HCT116 (cell line): ENCODE data around the gene DENND1A. TPM values are rescaled to one million over a fixed set of nuclear protein-coding genes. Genes with fewer than 3 reads are reported as not detected.
"Not testable (repeated sequence)": the region's sequence is repeated elsewhere in the genome, so short reads cannot be mapped to it uniquely, and the experiment has no call there.

Experiments used
- ATAC-seq: fragments of 200-7000 bp; cut with Tn5 transposase; 2 replicates; pipeline ENCODE4 v1.9.1; 2020; ENCODE audit warnings: mild to moderate bottlenecking, moderate library complexity
- BruUV-seq: library from RNA; stranded (reverse); fragments of 400-500 nt; replicated peaks from 2 replicates; lab custom pipeline; 2021; lab: Mats Ljungman, UMichigan
- CTCF ChIA-PET: fragments of 300-600 bp; sonication (Branson Sonifier 250); formaldehyde crosslinking; loops from one replicate; lab custom pipeline; 2021; ENCODE audit warnings: antibody characterized with exemption; lab: Charles Lee
- POLR2A ChIA-PET: fragments of 300-600, 350-600 bp; sonication (Branson Sonifier 250); formaldehyde crosslinking; loops from one replicate; lab custom pipeline; 2021; ENCODE audit warnings: antibody characterized with exemption; lab: Charles Lee
- RAD21 ChIA-PET, 2 experiments: fragments of 300-600 bp; sonication (Branson Sonifier 250); formaldehyde crosslinking; loops; one replicate each; lab custom pipeline; 2023; ENCODE audit warnings: low total read pairs in 2 of 2; ENCODE audit not compliant: uncharacterized antibody in 2 of 2, unreplicated experiment in 2 of 2, low non-redundant PET in 1 of 2; lab: Charles Lee
- DNase-seq: peaks from one replicate; pipeline ENCODE4 v3.0.0-alpha.2; 2010; ENCODE audit warnings: low read depth, low spot score
- H2AFZ ChIP-seq: fragments of 200-600 bp; shearing (Covaris generic), sonication (generic); 2 replicates; pipeline ENCODE4 v1.6.1; 2017; ENCODE audit warnings: low read depth, mixed run types, mixed read lengths, antibody characterized with exemption, low read length; ENCODE audit not compliant: poor library complexity, severe bottlenecking
- H3K27ac ChIP-seq: 2 replicates; pipeline ENCODE4 v1.5.1; 2012; ENCODE audit warnings: low read depth, low read length
- H3K27me3 ChIP-seq: fragments of 200-600 bp; sonication (generic); 2 replicates; pipeline ENCODE4 v1.6.1; 2016; ENCODE audit warnings: mixed run types, low read length, mixed read lengths; ENCODE audit not compliant: insufficient read depth
- H3K36me3 ChIP-seq, 2 experiments: fragments of 200-500 bp in 1 of 2; fragments of 200-600 bp in 1 of 2; sonication (Bioruptor generic) in 1 of 2; sonication (generic) in 1 of 2; 2 replicates each; pipeline versions ENCODE4 v1.5.1 to v1.6.1; 2014 to 2016; ENCODE audit warnings: low read length in 2 of 2, inconsistent platforms in 1 of 2, mixed read lengths in 1 of 2, mixed run types in 1 of 2; ENCODE audit not compliant: insufficient read depth in 2 of 2, control insufficient read depth in 1 of 2
- H3K4me1 ChIP-seq, 2 experiments: fragments of 200-600 bp in 1 of 2; sonication (generic) in 1 of 2; 2 replicates each; pipeline versions ENCODE4 v1.5.1 to v1.6.1; 2012 to 2017; ENCODE audit warnings: low read length in 2 of 2, inconsistent platforms in 1 of 2, mild to moderate bottlenecking in 1 of 2, mixed read lengths in 1 of 2, mixed run types in 1 of 2, moderate library complexity in 1 of 2; ENCODE audit not compliant: insufficient read depth in 2 of 2, control insufficient read depth in 1 of 2
- H3K4me2 ChIP-seq: fragments of 200-600 bp; sonication (generic); 2 replicates; pipeline ENCODE4 v1.6.1; 2017; ENCODE audit warnings: mixed run types, low read length, mixed read lengths
- H3K4me3 ChIP-seq, 2 experiments: fragments of 200-600 bp in 1 of 2; sonication (generic) in 1 of 2; replicated peaks in 1 of 2; 2 replicates each; pipeline ENCODE4 v1.5.1; 2011 to 2016; ENCODE audit warnings: low read length in 2 of 2, control low read depth in 1 of 2, low read depth in 1 of 2, mild to moderate bottlenecking in 1 of 2, mixed read lengths in 1 of 2, mixed run types in 1 of 2
- H3K79me2 ChIP-seq: fragments of 200-600 bp; sonication (generic); 2 replicates; pipeline ENCODE4 v1.6.1; 2017; ENCODE audit warnings: mild to moderate bottlenecking, mixed run types, low read length, moderate library complexity, mixed read lengths; ENCODE audit not compliant: insufficient read depth
- H3K9ac ChIP-seq: fragments of 200-600 bp; sonication (generic); 2 replicates; pipeline ENCODE4 v1.6.1; 2016; ENCODE audit warnings: low read length, mixed read lengths
- H3K9me2 ChIP-seq: fragments of 200-600 bp; sonication (generic), shearing (Covaris generic); 2 replicates; pipeline ENCODE4 v1.6.1; 2017; ENCODE audit warnings: mixed run types, mild to moderate bottlenecking, moderate library complexity; ENCODE audit not compliant: insufficient read depth
- H3K9me3 ChIP-seq, 2 experiments: fragments of 200-500 bp in 1 of 2; fragments of 200-600 bp in 1 of 2; sonication (Bioruptor generic) in 1 of 2; sonication (generic) in 1 of 2; 2 replicates each; pipeline ENCODE4 v1.6.1; 2014 to 2017; ENCODE audit warnings: low read length in 2 of 2, mixed read lengths in 2 of 2, inconsistent platforms in 1 of 2, low read depth in 1 of 2, mild to moderate bottlenecking in 1 of 2, mixed run types in 1 of 2, moderate library complexity in 1 of 2; ENCODE audit not compliant: control insufficient read depth in 1 of 2, insufficient read depth in 1 of 2
- H4K20me1 ChIP-seq: fragments of 200-600 bp; sonication (generic), shearing (Covaris generic); 2 replicates; pipeline ENCODE4 v1.6.1; 2017; ENCODE audit warnings: mixed run types, mild to moderate bottlenecking, moderate library complexity; ENCODE audit not compliant: insufficient read depth
- EGR1 ChIP-seq: IDR thresholded peaks from 2 replicates; pipeline ENCODE4 v1.6.1; 2012; ENCODE audit warnings: low read depth
- ELF1 ChIP-seq: IDR thresholded peaks from 2 replicates; pipeline ENCODE4 v1.6.1; 2012; ENCODE audit warnings: low read depth, borderline replicate concordance
- ZFX ChIP-seq: fragments of 450-650 bp; IDR thresholded peaks from 2 replicates; pipeline ENCODE4 v1.6.1; 2017
- intact Hi-C: fragments of 100-400 bp; cut with micrococcal nuclease; formaldehyde crosslinking; loops from 2 replicates; pipeline ENCODE4 v1.10.0; 2022
- total RNA-seq: library from RNA; stranded (reverse); gene quantifications from one replicate; pipeline ENCODE4 v1.2.1, GENCODE V29; 2021; ENCODE audit not compliant: unreplicated experiment
- TF ChIP-seq, protein P1 (sequence below): IDR thresholded peaks from 2 replicates; pipeline ENCODE4 v1.6.1; 2011; ENCODE audit warnings: mild to moderate bottlenecking, low read length, moderate library complexity; ENCODE audit not compliant: insufficient replicate concordance; ENCODE audit errors: extremely low read depth
- TF ChIP-seq, protein P2 (sequence below): IDR thresholded peaks from 2 replicates; pipeline ENCODE4 v1.6.1; 2012
- TF ChIP-seq, protein P3 (sequence below), 3 experiments: fragments of 200-600 bp in 1 of 3; sonication (generic) in 1 of 3; IDR thresholded peaks in 2 of 3; conservative IDR thresholded peaks in 1 of 3; 2 replicates each; pipeline ENCODE4 v1.5.1; 2012 to 2017; ENCODE audit warnings: low read depth in 2 of 3, low read length in 2 of 3, antibody characterized with exemption in 1 of 3, borderline replicate concordance in 1 of 3, control low read depth in 1 of 3, mild to moderate bottlenecking in 1 of 3, mixed read lengths in 1 of 3, mixed run types in 1 of 3, moderate library complexity in 1 of 3; ENCODE audit not compliant: insufficient read depth in 1 of 3

The DENND1A gene
- total RNA-seq, 1 experiment from 2014 or later: 33.0 TPM

DNA sequence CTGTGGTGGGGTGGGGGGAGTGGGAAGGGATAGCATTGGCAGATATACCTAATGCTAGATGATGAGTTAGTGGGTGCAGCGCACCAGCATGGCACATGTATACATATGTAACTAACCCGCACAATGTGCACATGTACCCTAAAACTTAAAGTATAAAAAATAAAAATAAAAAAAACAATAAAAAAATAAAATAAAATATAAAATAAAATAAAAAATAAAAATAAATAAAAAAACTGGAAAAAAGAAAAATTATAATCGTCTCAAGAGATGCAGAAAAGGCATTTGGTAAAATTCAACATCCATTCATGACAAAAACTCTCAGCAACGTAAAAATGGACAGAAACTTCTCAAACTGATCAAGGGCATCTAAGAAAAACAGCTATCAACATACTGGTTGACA is 20.7 kb downstream of the DENND1A start:
- ATAC-seq, H3K4me3 ChIP-seq, H3K4me2 ChIP-seq, RAD21 ChIA-PET, H4K20me1 ChIP-seq, H3K9me3 ChIP-seq, H3K4me1 ChIP-seq, CTCF ChIA-PET, H2AFZ ChIP-seq, H3K36me3 ChIP-seq, H3K9ac ChIP-seq, H3K27ac ChIP-seq, DNase-seq, H3K9me2 ChIP-seq, POLR2A ChIA-PET, intact Hi-C loops, BruUV-seq, H3K27me3 ChIP-seq: not testable (repeated sequence)
- peaks cover 26% of the 10 kb centered on the region for H3K79me2 ChIP-seq

DNA sequence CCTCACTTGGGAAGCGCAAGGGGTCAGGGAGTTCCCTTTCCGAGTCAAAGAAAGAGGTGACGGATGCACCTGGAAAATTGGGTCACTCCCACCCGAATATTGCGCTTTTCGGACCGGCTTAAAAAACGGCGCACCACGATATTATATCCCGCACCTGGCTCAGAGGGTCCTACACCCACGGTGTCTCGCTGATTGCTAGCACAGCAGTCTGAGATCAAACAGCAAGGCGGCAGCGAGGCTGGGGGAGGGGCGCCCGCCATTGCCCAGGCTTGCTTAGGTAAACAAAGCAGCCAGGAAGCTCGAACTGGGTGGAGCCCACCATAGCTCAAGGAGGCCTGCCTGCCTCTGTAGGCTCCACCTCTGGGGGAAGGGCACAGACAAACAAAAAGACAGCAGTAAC is 26.4 kb downstream of the DENND1A start:
- not testable (repeated sequence) for BruUV-seq

DNA sequence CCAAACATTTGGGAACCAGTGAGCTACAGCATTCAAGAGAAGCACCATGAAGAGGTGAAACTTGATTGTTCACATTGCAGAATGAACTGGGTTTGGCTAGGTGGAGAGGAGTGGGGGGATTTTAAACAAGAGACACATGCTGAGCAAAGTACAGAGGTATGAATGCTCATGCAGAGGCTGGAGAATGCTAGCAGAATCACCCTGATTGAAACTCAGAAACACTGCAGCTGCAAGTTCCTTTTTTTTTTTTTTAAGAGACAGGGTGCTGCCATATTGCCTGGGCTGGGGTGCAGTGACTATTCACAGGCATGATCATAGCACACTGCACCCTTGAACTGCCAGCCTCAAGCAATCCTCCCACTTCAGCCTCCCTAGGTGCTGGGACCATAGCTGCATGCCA is 35.1 kb downstream of the DENND1A start:
- Histone ChIP-seq H2AFZ (no peak overlapping the region), H3K4me3 (no peak overlapping the region), H3K9me2 (no peaks in the 10 kb centered on the region), H4K20me1 (no peaks in the 10 kb centered on the region), H3K27me3 (no peaks in the 10 kb centered on the region), H3K4me2 (no peak overlapping the region), H3K79me2 (peaks cover 13% of the 10 kb centered on the region), H3K36me3 (no peaks in the 10 kb centered on the region), H3K9me3 (no peaks in the 10 kb centered on the region), H3K27ac (no peak overlapping the region), H3K9ac (no peak overlapping the region), H3K4me1 (no peaks in the 10 kb centered on the region)
- POLR2A ChIA-PET: no interaction called here
- CTCF ChIA-PET: no interaction called here
- ATAC-seq (no peak), DNase-seq (no peak)
- TF ChIP-seq, protein P1, sequence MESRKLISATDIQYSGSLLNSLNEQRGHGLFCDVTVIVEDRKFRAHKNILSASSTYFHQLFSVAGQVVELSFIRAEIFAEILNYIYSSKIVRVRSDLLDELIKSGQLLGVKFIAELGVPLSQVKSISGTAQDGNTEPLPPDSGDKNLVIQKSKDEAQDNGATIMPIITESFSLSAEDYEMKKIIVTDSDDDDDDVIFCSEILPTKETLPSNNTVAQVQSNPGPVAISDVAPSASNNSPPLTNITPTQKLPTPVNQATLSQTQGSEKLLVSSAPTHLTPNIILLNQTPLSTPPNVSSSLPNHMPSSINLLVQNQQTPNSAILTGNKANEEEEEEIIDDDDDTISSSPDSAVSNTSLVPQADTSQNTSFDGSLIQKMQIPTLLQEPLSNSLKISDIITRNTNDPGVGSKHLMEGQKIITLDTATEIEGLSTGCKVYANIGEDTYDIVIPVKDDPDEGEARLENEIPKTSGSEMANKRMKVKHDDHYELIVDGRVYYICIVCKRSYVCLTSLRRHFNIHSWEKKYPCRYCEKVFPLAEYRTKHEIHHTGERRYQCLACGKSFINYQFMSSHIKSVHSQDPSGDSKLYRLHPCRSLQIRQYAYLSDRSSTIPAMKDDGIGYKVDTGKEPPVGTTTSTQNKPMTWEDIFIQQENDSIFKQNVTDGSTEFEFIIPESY: no peak
- TF ChIP-seq ELF1 (no peak), EGR1 (no peak), ZFX (no peak)
- TF ChIP-seq, protein P2, sequence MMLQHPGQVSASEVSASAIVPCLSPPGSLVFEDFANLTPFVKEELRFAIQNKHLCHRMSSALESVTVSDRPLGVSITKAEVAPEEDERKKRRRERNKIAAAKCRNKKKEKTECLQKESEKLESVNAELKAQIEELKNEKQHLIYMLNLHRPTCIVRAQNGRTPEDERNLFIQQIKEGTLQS: no peak
- TF ChIP-seq, protein P3, sequence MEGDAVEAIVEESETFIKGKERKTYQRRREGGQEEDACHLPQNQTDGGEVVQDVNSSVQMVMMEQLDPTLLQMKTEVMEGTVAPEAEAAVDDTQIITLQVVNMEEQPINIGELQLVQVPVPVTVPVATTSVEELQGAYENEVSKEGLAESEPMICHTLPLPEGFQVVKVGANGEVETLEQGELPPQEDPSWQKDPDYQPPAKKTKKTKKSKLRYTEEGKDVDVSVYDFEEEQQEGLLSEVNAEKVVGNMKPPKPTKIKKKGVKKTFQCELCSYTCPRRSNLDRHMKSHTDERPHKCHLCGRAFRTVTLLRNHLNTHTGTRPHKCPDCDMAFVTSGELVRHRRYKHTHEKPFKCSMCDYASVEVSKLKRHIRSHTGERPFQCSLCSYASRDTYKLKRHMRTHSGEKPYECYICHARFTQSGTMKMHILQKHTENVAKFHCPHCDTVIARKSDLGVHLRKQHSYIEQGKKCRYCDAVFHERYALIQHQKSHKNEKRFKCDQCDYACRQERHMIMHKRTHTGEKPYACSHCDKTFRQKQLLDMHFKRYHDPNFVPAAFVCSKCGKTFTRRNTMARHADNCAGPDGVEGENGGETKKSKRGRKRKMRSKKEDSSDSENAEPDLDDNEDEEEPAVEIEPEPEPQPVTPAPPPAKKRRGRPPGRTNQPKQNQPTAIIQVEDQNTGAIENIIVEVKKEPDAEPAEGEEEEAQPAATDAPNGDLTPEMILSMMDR (IDR thresholded peaks at IDR 0.05 in 2 of 3, conservative IDR thresholded peaks at IDR 0.05 in 1 of 3; ENCODE audit: borderline replicate concordance in 1 of 3, insufficient read depth in 1 of 3, low read depth in 2 of 3, low read length in 2 of 3): no peak
- RAD21 ChIA-PET: no interaction called here
- intact Hi-C loops: no loop called here
- no TSS peak for BruUV-seq

More for the DNA sequence above, 26.4 kb downstream of the DENND1A start:
- RAD21 ChIA-PET, H3K36me3 ChIP-seq, H3K4me1 ChIP-seq, intact Hi-C loops, H3K27ac ChIP-seq, DNase-seq, POLR2A ChIA-PET, H3K4me3 ChIP-seq, H3K27me3 ChIP-seq, H2AFZ ChIP-seq, H3K9me3 ChIP-seq, CTCF ChIA-PET, H3K4me2 ChIP-seq, H4K20me1 ChIP-seq, H3K9me2 ChIP-seq, H3K9ac ChIP-seq, ATAC-seq: not testable (repeated sequence)
- H3K79me2 ChIP-seq: peaks cover 12% of the 10 kb centered on the region
